ENCODE results near the gene CUTA.
"Not testable (repeated sequence)": the region's sequence is repeated elsewhere in the genome, so short reads cannot be mapped to it uniquely, and the experiment has no call there.

Gene CUTA

DNA sequence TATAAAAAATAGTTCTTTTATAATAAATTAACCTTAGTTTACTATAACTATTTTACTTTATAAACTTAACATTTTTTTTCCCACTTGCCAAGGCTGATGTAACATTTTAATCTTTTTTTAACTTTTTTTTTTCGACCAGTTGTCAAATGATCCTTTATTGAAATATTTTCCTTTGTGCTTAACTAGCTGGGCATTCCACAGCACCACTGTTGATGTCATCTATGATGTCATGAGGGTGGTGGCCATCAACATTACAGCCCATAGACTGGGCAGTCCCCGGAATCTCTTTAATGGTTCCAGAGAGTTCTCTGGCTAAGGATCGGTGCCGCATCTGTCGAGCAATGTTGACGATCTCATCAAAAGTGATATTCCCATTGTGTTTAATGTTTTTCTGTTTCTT is 18.0 kb downstream of the CUTA start:
- not testable (repeated sequence) for DNase-seq (ENCODE audit: low spot score)

DNA sequence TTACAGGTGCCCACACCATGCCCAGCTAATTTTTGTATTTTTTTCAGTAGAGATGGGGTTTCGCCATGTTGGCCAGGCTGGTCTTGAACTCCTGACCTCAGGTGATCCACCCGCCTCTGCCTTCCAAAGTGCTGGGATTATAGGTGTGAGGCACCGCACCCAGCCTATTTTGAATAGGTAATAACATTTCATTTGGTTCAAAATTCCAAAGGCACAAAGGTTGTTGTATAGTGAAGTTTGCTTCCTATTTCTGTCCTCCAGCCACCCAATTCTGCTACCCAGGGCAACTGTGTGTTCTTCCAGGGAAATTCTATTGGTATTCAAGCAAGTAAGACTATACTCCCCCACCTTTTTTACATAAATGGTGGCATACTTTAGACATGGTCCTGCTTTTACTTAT is 19.3 kb downstream of the CUTA start:
- not testable (repeated sequence) for DNase-seq (ENCODE audit: low spot score)

DNA sequence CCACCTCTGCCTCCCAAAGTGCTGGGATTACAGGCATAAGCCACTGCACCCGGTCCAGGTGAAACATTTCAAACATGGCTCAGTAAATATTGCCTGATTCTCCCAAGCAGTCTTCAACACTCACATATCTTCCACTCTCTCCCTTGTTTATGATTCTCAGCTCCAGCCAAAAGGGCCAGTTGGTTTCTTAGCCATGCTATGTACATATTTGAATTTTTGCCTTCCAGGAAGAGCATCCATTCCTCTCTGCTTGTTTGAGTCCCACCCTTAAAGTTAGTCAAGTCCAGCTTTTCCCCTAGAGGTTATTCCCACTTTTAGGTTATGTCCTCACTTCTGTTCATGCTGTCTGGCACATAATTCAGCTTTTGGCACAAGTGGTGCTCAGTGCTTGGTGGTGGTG is 20.4 kb downstream of the CUTA start:
- no peak for DNase-seq (ENCODE audit: low spot score)

DNA sequence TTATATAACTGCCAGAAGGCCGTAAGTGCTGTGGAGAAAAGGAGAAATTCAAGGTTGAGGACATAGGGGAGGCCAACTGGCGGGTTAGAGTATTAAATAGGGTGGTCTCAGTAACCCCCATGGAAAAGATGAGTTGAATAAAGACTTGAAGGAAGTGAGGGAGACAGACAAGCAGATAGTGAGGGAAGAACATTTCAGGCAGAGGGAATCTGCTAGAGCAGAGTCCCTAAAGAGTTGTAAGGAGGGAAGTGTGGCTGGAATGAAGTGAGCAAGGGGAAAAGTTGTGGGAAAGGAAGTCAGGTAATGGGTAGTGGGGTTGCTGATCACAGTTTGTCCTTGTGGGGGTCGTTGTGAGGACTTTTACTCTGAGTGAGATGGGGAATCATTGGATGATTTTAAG is 24.9 kb downstream of the CUTA start:
- no peak for DNase-seq (ENCODE audit: low spot score)

DNA sequence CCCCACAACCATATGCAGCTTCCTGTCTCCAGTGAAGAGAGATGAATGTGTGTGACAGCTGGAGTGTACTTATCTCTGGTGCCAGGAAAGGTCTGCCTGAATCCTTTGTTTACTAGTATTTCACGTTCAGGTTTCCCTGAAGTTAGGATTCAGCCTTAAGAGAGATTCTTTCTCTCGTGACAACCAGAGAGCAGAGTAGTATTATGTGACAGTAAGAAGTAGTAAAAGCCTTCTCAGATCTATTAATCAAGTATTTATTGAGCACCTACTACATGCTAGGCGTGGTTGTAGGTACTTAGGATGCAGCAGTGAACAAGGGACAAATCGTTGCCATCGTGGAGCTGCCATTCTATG is 25.3 kb downstream of the CUTA start:
- DNase-seq (ENCODE audit: low spot score), result no peak

DNA sequence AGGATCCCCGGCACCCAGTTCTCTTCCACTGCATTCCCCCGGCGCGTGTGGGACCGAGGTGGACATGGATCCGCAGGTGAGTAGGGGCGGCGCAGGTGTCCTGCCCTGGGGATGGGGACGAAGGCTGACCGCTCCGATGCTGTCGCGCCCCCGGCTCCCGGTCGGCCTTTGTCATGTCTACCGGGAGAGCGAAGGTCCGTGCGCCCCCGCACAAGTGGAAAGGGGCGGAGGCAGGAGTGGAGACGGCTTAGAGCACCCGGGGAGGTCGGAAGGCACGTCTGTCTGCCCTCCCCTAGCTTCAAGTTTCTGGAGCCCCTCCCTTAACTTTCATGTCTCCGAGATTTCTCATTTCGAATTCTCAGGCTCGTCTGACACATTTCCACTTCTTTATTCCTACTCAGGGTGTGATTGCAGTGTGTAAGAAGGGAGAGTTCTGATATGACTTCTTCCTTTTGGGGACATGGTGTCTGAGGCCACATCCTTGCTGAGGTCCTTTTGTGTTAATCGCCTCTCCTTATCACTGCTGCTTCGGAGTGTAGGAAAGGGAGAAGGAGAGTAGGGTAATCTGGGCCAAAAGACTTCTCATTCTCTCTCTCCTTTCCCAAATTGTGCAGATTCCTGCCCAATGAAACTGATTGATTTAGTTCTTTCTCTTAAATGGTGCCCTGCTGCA is 25.8 kb downstream of the CUTA start:
- DNase-seq (ENCODE audit: low spot score), result peak; percentile 43

DNA sequence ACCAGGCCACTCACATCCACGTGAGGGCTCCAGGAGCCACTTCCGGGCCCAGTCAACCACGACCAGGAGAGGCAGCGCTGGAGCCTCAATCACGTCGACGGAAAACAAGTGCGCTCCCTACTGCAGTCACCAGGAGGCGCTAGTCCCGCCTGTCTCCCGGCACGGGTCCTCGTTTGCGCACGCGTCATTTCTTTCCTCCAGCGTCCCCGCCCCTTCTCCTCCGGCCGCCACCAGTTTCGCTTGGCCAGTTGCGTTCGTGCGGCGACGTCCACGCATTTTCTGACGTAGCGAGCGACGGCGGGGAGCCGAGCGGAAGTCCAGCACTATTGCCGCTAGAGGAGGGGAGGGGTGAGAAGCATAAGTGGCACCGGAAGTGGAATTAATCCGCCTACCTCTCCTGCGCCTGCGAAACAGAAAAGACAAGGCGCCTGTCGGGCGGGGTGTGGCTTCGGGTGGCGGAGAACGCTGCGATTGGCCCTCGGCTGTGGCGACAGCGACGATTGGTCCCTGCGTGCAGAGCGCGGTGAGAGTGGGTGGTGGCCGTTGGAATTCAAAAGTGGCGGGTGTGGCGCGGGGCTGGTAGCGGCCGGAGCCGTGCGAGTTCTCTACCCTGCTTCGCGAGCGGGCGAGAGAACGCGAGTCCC is 26.5 kb downstream of the CUTA start, which contains the start of gene KIFC1:
Gene KIFC1, plus strand, starts transcription at position 546 of the 644 bp plus-strand sequence. CDS start 163 bp downstream, outside the sequence.
- peak; percentile 99 for DNase-seq (ENCODE audit: low spot score)

DNA sequence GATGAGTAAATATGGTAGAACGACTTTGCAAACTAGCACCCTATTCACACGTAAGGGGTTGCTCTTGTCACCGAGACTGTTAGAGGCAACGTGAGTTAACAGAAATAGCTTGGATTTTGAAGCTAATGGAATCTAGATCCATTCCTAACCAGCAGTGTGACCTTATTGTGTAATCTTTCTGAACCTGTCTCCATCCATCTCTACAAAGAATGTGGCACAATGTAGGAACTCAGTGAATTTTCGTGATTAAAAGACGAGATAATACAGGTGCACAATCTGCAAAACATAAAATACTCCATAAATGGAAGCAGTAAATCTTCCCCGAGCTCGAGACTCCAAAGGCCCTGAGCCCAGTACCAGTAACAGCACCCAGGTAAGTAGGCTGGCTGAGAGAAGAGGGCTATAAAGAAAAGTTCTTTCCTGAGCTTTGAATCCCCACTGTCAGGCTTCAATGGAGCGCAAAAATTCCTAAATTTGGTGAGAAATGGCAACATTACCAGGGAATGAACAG is 27.1 kb downstream of the CUTA start:
- DNase-seq (ENCODE audit: low spot score), result no peak

DNA sequence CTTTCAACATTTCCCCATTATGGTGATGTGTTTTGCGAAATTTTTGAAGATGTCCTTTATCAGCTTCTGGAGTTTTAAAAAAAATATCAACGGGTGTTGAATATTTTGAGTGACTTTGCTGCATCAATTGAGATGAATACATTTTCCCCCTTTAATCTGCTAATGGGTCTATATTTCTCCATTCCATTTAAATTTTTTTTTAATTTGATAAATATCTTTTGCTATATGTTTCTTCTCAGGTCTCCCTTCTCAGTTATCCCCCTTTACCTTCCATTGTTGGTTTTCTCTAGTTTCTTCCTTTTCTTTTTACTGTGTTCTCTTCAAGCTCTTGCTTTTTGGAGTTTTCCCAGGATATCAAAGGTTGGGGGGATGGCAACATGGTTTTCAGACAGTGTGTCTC is 27.7 kb downstream of the CUTA start:
- no peak for DNase-seq (ENCODE audit: low spot score)

DNA sequence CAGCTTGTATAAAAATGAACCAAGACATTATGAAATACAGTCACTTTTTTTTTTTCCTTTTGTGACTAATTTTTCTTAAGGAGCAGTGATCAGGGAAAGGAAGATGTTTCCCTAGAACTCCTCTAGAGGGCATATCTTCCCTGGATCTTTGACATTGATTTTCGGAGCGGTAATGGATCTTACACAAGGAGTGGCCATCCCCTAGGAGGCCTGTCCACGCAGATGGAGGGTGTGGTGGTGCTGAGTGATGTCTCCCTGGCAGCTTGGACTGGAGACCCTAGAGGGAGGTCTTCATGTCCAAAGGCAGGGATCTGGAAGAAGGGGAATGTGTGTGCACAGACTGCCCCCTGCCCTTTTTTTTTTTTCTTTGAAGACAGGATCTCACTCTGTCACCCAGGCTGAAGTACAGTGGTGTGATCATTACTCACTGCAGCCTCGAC is 33.3 kb downstream of the CUTA start:
- no peak for DNase-seq (ENCODE audit: low spot score)

DNA sequence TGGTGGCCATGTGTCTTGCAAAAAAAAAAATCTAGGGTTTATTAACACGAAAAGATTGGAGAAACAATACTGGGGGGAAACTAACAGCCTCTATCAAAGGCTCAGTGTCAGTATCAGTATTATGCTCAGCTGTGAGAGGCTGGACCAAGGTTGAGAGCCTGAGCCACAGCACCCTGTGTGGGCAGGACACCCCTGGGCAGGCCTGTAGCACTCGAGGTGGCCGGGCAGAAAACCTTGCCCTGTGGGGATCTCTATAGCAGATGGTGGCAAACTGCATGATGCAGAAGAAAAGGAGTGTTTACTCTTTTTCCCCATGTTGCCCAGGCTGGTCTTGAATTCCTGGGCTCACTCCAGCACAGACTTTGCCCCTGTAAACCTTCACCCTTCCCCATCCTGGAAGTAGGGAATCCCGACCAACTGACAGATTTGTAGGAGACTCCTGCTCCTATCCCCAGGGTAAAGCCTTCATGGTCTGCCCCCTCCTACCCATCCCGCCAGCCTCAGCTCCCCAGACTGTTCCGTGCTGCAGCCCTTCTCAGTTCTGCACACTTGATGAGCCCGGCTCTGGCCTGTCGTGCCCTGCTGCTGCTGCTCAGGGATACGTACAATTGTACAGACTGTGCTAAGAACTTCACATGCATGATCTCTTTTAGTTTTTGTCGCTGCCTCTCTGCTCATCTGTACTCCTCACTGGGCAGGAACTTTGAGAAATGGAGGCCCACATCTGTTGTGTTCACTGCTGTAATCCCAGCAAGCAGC is 34.3 kb downstream of the CUTA start:
- DNase-seq (ENCODE audit: low spot score), result no peak

DNA sequence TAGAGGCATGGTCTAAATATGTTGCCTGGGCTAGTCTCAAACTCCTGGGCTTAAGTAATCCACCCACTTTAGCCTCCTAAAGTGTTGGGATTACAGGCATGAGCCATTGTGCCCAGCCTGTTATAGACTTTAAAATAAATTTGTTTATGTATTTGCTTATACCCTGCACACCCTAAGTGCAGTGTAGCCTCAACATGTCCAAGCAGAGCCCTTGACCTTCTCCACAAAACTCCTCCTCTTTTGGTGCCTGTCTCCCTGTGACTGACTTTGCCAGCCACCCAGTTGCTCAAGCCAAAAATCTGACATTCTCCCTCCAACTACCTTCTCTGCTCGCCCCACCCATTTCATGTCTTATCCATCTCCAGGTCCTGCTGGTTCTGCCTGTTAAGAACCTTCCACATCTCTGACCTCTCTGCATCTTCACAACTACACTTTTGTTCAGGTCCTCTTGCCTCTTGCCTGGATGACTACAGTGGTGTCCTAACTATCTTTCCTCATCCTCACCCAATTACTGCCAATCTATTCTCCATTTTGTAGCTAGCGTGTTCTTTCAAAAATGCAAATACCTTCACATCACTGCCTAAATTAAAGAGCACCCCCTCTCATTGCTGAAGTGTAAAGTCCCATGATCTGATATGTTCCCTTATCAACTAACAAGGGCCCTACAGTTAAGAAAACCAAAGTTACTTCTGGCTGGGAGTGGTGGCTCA is 37.5 kb downstream of the CUTA start:
- DNase-seq (ENCODE audit: low spot score), result no peak

DNA sequence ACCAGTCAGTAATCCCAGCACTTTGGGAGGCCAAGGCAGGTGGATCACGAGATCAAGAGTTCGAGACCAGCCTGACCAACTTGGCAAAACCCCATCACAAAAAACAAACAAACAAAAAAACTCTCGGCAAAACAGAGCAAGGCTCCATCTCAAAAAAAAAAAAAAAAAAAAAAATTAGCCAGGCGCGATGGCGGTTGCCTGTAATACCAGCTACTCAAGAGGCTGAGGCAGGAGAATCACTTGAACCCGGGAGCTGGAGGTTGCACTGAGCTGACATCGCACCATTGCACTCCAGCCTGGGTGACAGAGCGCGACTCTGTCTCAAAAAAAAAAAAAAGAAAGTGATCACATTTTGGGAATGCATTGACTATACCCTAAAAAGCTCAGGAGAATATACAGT is 38.7 kb downstream of the CUTA start:
- not testable (repeated sequence) for DNase-seq (ENCODE audit: low spot score)

DNA sequence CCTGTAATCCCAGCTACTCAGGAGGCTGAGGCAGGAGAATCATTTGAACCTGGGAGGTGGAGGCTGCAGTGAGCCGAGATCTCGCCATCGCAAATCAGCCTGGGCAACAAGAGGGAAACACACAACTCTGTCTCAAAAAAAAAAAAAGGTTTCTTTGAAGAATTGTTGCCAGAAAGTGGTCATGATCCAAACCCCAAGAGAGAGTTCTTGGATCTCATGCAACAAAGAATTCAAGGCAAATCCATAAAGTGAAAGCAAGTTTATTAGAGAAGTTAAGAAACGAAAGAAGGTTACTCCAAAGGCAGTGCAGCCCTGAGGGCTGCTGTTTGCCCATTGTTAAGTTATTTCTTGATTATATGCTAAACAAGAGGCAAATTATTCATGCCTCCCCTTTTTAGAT is 40.7 kb downstream of the CUTA start:
- DNase-seq (ENCODE audit: low spot score), result no peak

DNA sequence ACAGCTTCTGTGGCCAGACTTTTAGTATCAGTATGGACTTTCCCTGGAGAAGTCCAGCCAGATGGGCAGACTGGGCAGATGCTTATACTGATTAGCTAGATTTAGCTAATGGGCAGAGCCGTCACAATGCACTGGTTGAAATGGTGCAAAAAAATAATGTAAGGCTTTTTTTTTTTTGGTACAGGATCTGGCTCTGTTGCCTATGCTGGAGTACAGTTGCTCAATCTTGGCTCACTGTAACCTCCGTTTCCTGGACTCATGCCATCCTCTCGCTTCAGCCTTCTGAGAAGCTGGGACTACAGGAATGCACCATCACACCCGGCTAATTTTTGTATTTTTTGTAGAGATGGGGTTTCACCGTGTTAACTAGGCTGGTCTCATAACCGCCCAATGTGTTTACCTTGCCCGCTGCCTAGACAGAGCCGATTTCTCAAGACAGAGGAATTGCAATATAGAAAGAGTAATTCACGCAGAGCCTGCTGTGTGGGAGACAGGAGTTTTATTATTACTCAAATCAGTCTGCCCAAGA is 42.7 kb downstream of the CUTA start:
- DNase-seq (ENCODE audit: low spot score), result no peak

DNA sequence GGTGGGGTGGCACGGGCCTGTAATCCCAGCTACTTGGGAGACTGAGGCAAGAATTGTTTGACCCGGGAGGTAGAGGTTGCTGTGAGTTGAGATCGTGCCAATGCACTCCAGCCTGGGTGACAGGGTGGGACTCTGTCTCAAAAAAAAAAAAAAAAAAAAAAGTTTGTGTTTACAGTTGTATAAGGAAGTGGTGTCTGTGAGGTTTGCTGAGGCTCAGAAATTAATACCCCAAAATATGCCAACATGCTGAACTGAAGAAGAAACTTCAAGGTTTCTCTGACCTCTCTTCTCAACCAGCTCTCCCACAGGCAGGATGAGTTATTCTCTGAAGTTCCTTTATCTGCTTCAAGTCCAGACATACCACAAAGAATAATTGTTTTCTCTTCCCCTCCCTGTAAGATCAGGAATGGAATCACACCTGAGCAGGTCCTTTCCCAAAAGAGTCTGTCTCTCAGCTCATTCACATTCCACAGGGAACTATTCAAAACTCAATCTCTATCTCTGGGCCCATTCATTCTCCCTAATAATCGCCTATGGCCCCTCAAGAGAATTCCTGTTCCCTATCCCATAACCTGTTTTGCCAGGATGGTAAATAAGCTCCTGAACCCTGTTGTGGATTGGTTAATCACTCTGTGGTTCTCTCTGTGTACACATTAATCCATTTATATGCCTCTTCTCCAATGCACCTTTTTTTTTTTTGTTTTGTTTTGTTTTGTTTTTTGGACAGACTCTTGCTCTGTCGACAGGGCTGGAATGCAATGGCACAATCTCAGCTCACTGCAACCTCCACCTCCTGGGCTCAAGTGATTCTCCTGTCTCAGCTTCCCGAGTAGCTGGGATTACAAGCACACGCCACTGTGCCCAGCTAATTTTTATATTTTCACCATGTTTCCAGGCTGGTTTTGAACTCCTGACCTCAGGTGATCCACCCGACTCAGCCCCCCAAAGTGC is 43.7 kb downstream of the CUTA start:
- DNase-seq (ENCODE audit: low spot score), result no peak

DNA sequence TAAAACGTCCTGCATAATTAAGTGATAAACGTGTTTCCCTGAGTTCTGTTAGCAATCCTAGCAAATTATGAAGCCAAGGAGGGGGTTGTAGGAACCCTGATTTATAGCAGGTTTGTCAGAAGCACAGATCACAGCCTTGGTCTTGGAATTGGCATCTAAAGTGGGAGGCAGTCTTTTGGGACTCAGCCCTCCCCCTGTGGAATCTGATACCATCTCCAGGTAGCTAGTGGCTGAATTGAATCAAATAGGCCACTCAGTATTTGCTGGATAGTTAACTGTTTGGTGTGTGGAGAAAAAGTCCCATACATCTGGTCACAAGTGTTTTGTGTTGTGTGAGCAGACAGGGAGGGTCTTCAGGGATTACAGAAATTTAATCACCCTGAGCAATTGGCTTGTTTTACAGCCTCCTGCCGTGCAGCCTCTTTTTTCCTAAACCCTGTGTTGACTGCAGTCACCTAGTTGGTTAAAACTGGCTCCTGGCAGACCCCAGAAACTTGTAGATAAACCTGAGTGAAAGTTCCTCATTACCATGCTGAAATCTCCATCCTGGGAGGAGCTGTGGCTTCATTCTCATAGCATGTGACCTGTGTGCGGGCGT is 45.3 kb downstream of the CUTA start:
- no peak for DNase-seq (ENCODE audit: low spot score)

DNA sequence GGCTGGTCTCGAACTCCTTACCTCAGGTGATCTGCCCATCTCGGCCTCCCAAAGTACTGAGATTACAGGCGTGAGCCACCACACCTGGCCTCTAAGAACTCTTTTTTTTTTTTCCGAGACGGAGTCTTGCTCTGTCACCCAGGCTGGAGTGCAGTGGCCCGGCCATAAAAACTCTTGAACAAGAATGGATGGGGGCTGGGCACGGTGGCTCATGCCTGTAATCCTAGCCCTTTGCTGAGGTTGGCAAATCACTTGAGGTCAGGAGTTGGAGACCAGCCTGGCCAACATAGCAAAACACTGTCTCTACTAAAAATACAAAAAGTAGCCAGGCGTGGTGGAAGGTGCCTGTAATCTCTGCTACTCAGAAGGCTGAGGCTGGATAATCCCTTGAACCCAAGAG is 46.0 kb downstream of the CUTA start:
- DNase-seq (ENCODE audit: low spot score), result not testable (repeated sequence)

DNA sequence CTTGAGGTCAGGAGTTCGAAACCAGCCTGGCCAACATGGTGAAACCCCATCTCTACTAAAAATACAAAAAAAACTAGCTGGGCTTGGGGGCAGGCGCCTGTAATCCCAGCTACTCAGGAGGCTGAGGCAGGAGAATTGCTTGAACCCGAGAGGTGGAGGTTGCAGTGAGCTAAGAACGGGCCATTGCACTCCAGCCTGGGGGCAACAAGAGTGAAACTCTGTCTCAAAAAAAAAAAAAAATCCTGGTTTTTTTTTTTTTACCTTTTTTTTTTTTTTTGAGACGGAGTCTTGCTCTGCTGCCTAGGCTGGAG is 50.2 kb downstream of the CUTA start:
- DNase-seq (ENCODE audit: low spot score), result not testable (repeated sequence)

DNA sequence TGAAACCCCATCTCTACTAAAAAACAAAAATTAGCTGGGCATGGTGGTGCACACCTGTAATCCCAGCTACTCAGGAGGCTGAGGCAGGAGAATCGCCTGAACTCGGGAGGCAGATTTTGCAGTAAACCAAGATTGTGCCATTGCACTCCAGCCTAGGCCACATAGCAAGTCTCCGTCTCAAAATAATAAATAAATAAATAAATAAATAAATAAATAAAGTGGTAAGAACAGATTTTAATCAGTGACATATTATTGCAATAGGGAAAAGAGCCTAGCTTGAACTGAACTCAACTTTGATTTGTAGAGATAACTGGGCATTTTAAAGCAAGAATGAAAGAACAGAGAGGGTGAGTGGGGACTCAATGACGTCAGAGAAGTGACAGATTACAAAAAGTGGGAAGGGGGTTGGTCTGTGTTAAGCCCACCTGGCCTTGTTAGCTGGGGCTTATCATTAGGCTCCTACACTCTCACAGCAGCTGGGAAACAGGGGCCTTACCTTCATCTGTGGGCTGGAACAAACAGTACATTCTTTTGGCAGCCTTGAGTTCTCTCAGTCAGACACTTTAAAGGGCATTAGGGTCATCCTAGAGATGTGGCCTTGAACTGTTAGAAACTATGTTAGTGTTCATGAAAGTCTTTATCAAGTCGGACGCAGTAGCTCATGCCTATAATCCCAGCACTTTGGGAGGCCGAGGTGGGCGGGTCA is 50.7 kb downstream of the CUTA start:
- no peak for DNase-seq (ENCODE audit: low spot score)

Data from SW480 (cell line).